GM13977 (cell line): ENCODE data around the gene ADAMTS14.
A peak's percentile ranks its signal among the peaks of the same experiment; 100 is the strongest.

Experiments
- DNase-seq: peaks from one replicate; pipeline ENCODE4 v3.0.0; 2012; ENCODE audit warnings: low spot score
- in situ Hi-C: fragments of 300-500 bp; cut with MboI; formaldehyde crosslinking; loops from one replicate; pipeline ENCODE4 v1.12.0; 2022; ENCODE audit warnings: low sequenced_read_pairs, low pct_unique_long_range_greater_than_20kb, mixed read lengths, inconsistent platforms; ENCODE audit not compliant: unreplicated experiment
- TF ChIP-seq, protein P1 (sequence below): IDR thresholded peaks from 2 replicates; pipeline ENCODE4 v1.5.1; 2012; ENCODE audit warnings: mild to moderate bottlenecking, control low read depth; ENCODE audit not compliant: insufficient read depth; ENCODE audit errors: extremely low read depth, missing control alignments

ADAMTS14 gene

DNA sequence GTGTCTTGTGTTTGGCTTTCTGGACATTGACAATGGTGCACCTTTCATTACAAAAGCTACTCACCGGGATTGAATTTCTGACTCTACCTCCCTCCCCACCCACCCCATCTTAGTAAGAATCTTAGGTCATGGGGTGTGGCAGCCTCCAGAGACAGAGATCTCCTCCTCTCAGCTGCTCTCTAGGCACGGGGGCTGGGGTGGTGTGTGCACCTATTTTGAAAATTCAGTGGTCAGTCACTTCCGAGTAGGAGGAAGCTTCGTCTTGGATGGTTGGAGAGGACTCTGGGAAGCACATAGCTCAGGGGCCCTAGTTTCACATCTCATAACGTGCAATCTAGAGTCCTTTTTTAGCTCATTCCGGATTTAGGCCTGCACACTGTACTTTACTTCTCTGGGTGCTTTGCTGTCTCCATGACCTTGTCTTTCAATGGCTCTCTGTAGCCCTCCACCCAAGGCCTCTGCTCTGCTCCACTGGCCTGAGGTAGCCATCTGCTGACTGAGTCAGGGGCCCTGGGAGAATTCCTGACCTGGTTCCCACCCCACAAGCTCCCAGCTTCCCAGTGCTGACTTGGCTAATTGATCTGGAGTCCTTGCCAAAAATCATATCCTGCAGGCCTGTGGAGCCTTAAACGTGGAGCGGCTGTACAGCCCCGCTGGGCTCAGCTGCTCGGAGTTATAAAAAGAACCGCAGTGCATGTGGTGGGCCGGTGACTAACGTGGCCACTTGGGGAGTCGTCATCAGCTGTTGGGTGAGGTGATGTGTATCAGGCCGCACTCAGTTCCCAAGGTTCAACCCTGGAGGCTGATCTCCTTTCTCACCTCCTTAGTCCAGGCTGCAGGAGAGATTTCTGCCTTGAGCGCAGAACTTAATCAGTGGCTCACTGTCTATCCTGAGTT is 19.3 kb upstream of the ADAMTS14 start:
- in situ Hi-C loops = no loop called here
- DNase-seq = no peak

DNA sequence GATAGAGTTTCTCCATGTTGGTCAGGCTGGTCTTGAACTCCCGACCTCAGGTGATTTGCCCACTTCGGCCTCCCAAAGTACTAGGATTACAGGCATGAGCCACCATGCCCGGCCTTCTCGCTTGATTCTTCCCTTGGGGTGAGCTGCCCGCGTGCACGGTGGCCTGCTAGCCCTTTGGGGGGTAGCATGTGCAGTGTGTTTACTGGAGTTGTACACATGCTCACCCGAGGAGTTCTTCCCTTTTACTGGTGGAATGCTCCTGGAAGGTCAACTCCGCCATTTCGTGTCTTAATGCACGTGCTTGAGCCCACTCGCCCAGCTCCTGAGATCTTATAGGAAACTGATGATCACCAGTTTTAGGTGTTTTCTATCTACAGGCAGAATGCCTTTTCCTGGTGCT is 17.0 kb upstream of the ADAMTS14 start:
- DNase-seq = no peak
- TF ChIP-seq, protein P1, sequence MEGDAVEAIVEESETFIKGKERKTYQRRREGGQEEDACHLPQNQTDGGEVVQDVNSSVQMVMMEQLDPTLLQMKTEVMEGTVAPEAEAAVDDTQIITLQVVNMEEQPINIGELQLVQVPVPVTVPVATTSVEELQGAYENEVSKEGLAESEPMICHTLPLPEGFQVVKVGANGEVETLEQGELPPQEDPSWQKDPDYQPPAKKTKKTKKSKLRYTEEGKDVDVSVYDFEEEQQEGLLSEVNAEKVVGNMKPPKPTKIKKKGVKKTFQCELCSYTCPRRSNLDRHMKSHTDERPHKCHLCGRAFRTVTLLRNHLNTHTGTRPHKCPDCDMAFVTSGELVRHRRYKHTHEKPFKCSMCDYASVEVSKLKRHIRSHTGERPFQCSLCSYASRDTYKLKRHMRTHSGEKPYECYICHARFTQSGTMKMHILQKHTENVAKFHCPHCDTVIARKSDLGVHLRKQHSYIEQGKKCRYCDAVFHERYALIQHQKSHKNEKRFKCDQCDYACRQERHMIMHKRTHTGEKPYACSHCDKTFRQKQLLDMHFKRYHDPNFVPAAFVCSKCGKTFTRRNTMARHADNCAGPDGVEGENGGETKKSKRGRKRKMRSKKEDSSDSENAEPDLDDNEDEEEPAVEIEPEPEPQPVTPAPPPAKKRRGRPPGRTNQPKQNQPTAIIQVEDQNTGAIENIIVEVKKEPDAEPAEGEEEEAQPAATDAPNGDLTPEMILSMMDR = no peak
- in situ Hi-C loops = no loop called here

More for the DNA sequence above, 19.3 kb upstream of the ADAMTS14 start:
- TF ChIP-seq, protein P1 = no peak

DNA sequence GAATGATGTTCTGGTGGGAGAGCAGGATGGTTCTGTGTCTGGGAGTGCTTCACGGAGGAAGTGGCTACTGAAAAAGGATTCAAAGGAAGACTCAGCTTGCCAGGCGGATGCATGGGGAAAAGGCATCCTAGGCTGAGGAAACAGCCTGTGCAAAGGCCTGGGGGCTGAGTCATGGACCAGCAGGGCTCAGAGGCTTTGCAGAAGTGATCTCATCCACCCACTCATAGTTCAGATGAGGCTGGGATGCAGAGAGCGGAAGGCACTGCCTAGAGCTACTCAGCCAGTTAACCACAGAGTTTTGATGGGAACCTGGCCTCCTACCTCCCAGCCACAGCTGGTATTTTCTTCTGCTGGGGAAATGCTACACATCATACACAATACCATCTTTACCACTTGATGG is 15.8 kb upstream of the ADAMTS14 start:
- DNase-seq = peak; percentile 57
- TF ChIP-seq, protein P1 = no peak
- in situ Hi-C loops = no loop called here

DNA sequence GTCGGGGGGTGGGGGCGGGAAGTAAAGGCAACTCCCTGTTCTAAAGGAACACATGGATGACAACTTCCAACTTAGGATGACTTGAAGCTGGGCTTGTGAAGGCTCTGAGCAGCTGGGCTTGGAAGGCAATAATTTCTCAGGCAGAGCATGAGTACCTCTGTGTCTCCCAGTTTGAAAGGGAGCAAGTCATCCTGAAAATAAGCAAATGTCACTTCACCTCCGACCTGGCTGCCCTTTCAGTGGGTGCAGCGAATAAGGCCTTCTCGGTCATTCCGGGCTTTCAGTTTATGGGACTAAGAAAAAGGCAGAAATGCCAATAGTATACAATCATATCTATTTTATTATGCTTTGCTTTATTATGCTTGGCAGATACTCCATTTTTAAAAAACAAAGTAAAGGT is 15.3 kb upstream of the ADAMTS14 start:
- TF ChIP-seq, protein P1 = no peak
- DNase-seq = no peak
- in situ Hi-C loops = no loop called here

DNA sequence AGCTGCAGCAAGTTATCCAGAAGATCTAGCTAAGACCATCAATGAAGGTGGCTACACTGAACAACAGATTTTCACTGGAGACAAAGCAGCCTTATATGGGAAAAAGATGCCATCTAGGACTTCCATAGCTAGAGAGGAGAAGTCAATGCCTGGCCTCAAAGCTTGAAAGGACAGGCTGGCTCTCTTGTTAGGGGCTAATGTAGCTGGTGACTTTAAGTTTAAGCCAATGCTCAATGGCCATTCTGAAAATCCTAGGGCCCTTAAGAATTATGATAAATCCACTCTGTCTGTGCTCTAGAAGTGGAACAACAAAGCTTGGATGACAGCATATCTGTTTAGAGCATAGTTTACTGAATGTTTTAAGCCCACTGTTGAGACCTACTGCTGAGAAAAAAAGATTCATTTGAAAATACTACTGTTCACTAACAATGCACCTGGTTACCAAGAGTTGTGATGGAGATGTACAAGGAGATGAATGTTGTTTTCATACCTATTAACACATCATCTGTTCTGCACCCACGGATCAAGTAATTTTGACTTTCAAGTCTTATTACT is 13.6 kb upstream of the ADAMTS14 start:
- no peak for DNase-seq
- in situ Hi-C loops = no loop called here
- TF ChIP-seq, protein P1 = no peak

DNA sequence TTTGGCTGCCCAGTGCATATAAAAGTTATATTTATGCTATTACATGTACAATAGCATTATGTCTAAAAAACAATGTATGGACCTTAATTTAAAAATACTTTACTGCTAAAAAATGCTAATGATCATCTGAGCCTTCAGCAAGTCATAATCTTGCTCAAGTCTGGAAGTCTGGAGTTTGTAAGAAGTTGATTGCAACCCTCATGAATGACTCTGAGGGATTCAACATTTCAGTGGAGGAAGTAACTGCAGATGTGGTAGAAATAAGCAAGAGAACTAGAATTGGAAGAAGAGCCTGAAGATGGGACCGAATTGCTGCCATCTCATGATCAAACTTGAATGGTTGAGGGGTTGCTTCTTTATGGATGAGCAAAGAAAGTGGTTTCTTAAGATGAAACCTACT is 13.0 kb upstream of the ADAMTS14 start:
- TF ChIP-seq, protein P1 = no peak
- no peak for DNase-seq
- in situ Hi-C loops = no loop called here
